ENCODE data around the gene PSMD1.

The PSMD1 gene

GRCh38 chr2:231059756-231060155 is 3.1 kb downstream of the PSMD1 start:
- TF ChIP-seq FOXP2 (optimal IDR thresholded peaks at IDR 0.05; ENCODE audit: borderline replicate concordance, extremely low read depth, extremely low read length, insufficient read depth), result no peak
- no peak for TF ChIP-seq REST (IDR thresholded peaks at IDR 0.05; ENCODE audit: insufficient read depth in 1 of 2, low read depth in 2 of 2, low read length in 2 of 2)
- no peak for TF ChIP-seq POLR2AphosphoS5 (IDR thresholded peaks at IDR 0.05; ENCODE audit: low read depth, low read length)
- no peak for TF ChIP-seq SIN3A (IDR thresholded peaks at IDR 0.05; ENCODE audit: borderline replicate concordance, insufficient read depth, low read length)
- TF ChIP-seq TAF1 (IDR thresholded peaks at IDR 0.05; ENCODE audit: borderline replicate concordance, insufficient read depth, low read length), result no peak

- TF ChIP-seq TAF1 (IDR thresholded peaks at IDR 0.05; ENCODE audit: borderline replicate concordance, insufficient read depth, low read length), result no peak
- no peak for TF ChIP-seq SIN3A (IDR thresholded peaks at IDR 0.05; ENCODE audit: borderline replicate concordance, insufficient read depth, low read length)
- TF ChIP-seq FOXP2 (optimal IDR thresholded peaks at IDR 0.05; ENCODE audit: borderline replicate concordance, extremely low read depth, extremely low read length, insufficient read depth), result no peak
- TF ChIP-seq REST (IDR thresholded peaks at IDR 0.05; ENCODE audit: insufficient read depth in 1 of 2, low read depth in 2 of 2, low read length in 2 of 2), result no peak
- no peak for TF ChIP-seq POLR2AphosphoS5 (IDR thresholded peaks at IDR 0.05; ENCODE audit: low read depth, low read length)
Measured at GRCh38 chr2:231062776-231063175, 6.1 kb downstream of the PSMD1 start.

GRCh38 chr2:231063347-231063746 is 6.7 kb downstream of the PSMD1 start:
- TF ChIP-seq SIN3A (IDR thresholded peaks at IDR 0.05; ENCODE audit: borderline replicate concordance, insufficient read depth, low read length) (no peak), TAF1 (IDR thresholded peaks at IDR 0.05; ENCODE audit: borderline replicate concordance, insufficient read depth, low read length) (no peak), FOXP2 (optimal IDR thresholded peaks at IDR 0.05; ENCODE audit: borderline replicate concordance, extremely low read depth, extremely low read length, insufficient read depth) (no peak), REST (IDR thresholded peaks at IDR 0.05; ENCODE audit: insufficient read depth in 1 of 2, low read depth in 2 of 2, low read length in 2 of 2) (no peak), POLR2AphosphoS5 (IDR thresholded peaks at IDR 0.05; ENCODE audit: low read depth, low read length) (no peak)

- no peak for TF ChIP-seq TAF1 (IDR thresholded peaks at IDR 0.05; ENCODE audit: borderline replicate concordance, insufficient read depth, low read length)
- no peak for TF ChIP-seq SIN3A (IDR thresholded peaks at IDR 0.05; ENCODE audit: borderline replicate concordance, insufficient read depth, low read length)
- TF ChIP-seq FOXP2 (optimal IDR thresholded peaks at IDR 0.05; ENCODE audit: borderline replicate concordance, extremely low read depth, extremely low read length, insufficient read depth), result no peak
- no peak for TF ChIP-seq POLR2AphosphoS5 (IDR thresholded peaks at IDR 0.05; ENCODE audit: low read depth, low read length)
- TF ChIP-seq REST (IDR thresholded peaks at IDR 0.05; ENCODE audit: insufficient read depth in 1 of 2, low read depth in 2 of 2, low read length in 2 of 2), result no peak
Measured at GRCh38 chr2:231065966-231066365, 9.3 kb downstream of the PSMD1 start.

Data from PFSK-1 (cell line).